ENCODE results near the gene COG8.
A peak's percentile ranks its signal among the peaks of the same experiment; 100 is the strongest.
"Not testable (repeated sequence)": the region's sequence is repeated elsewhere in the genome, so short reads cannot be mapped to it uniquely, and the experiment has no call there.

COG8 gene

DNA sequence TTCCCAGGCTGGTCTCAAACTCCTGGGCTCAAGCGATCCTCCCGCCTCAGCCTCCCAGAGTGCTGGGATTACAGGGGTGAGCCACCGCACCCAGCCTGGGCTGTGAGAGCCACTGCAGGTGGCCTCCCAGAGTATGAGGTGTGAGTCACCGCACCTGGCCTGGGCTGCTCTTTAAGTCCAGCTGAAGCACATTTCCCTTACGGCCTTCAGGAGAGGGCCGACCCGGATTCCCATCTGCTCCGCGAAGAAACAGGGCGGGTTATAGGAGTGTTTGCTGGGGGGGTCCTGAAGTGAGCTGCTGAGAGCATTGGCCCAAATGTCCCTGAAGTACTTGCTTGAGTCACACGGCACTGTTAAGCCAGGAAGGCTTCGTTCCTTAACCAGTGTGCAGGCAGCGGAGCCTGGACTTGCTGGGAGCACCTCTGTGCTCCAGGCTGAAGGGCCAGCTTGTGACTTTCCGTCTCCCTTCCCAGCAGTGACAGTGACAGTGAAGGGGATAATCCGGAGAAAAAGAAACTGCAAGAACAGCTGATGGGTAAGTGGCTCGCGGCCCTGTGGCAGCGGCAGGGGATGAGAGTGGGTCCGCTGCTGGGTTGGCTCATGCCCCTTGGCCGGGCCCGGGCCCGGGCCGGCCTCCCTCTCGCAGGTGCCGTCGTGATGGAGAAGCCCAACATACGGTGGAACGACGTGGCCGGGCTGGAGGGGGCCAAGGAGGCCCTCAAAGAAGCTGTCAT is 21.0 kb downstream of the COG8 start:
- DNase-seq, result no peak

DNA sequence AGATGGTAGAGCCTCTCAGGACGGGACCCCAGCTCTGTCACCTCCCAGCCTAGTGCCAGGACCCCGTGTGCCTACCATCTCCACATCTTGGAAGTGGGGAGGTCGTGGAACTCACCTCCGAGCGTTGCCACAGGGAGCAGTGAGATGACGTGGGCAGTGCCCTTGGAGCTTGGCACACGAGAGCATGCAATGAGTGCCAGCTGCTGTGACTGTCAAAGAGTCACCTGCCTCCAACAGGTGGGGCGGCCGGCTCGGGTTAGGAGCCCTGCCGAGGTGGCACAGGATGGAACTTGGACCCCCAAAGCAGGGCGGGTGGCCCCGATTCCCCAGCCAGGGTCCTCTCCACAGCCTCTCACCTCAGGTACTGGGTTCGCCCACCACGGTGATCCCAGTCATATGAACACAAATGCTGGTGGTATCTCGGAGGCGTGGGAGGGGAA is 22.7 kb downstream of the COG8 start:
- no peak for DNase-seq

DNA sequence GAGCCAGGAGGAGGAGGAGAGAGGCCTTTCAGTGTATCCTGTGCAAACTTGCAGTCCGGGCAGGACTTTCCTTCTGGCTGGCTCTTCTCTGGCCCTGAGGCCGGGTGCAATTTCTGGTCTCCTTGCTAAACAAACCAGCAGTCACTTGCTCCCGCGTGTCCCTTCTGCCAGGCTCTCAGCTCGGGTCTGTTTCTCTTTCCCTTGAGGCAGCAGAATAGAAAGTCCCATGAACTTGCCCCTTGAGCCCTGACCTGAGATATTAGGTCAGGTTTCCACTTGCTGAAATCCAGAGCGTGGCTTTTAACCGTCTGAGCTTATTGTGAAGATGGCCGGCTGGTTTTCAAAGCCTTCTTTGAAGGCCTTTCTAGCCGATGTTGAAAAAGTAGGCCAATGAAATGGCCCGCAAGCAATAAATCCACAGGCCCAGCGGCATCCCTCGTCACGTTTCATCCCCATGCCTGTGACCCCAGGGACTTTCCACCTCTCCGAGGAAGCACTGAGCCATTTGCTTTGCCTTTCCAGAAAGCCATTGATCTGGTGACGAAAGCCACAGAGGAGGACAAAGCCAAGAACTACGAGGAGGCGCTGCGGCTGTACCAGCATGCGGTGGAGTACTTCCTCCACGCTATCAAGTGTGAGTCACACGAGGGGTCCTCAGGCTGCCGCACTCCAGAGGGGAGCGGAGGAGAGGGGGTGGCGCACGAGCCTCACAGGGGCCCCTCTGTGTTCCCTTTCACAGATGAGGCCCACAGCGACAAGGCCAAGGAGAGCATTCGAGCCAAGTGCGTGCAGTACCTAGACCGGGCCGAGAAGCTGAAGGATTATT is 23.7 kb downstream of the COG8 start:
- DNase-seq, result no peak

DNA sequence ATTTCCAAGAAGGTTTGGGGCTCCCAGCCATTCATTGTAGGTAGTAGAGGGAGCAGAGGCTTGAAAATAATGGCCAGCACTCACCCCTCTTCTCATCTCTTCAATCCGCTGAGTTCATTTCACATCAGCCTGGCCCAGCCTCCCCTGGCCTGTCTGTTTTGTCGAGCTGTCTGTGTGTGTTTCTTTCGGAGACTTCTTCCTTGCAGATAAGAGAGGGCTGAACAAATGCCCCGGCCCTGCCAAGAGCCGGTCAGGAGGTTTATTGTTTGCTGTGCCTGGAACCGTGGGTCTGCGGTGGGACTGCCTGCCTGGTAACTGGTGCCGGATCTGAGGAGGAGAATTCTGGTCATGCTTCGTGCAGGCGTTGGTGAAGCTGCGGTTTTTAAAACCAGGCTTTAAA is 24.8 kb downstream of the COG8 start:
- no peak for DNase-seq

DNA sequence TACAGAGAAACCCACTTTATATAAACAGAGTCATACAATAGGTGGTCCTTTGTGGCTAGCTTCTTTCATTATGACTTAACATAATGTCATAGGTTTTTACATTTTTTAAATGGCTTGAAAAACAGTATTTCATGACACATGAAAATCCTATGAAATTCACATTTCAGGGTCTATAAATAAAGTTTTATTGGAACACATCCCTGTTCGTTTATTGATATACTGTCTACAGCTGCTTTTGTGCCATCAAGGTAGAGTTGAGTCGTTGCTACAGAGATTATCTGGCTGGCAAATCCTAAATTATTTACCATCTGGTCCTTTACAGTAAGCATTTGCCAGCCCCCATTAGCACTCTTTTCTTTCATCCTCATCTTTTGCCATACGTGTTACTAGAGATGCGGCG is 25.9 kb downstream of the COG8 start:
- DNase-seq, result no peak

DNA sequence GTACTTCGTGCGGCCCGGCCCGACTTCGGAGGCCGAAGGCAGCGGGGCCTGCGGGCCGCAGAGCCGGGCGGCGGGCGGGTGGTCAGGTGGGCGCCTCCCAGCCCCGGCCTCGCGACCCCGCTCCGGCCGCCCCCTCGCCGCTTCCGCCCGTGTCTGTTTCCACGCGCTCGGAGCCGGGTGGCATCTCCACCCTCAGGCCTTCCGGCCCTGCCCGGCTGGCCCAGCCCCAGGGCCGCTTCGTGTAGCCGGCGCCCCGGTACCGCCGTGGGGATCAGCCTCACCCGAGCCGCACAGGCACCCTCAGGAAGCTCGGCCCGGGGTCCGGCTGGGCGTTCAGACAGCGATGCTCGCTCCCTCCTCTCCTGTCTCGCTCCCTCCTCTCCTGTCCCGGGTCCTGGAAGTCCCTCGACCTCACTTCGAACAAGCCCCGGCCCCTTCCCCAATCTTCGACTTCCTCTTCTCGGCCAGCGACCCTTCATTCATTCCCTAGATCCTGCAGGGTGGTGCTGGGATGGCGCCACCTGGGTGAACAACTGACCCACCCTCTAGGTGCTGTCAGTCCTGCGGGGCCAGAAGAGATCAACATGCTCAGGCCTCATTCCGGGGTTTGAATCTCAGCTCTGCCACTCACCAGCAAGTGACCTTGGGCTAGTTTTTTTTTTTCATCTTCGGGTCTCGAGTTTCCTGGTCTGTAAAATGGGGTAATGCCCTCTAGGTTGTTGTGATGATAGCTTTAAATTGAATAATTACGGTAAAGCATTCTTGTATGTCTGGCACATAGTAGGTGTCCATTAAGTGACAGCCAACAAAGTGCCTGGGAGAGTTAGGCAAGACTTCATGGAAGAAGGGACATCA is 27.6 kb downstream of the COG8 start:
- DNase-seq, result peak; percentile 29

DNA sequence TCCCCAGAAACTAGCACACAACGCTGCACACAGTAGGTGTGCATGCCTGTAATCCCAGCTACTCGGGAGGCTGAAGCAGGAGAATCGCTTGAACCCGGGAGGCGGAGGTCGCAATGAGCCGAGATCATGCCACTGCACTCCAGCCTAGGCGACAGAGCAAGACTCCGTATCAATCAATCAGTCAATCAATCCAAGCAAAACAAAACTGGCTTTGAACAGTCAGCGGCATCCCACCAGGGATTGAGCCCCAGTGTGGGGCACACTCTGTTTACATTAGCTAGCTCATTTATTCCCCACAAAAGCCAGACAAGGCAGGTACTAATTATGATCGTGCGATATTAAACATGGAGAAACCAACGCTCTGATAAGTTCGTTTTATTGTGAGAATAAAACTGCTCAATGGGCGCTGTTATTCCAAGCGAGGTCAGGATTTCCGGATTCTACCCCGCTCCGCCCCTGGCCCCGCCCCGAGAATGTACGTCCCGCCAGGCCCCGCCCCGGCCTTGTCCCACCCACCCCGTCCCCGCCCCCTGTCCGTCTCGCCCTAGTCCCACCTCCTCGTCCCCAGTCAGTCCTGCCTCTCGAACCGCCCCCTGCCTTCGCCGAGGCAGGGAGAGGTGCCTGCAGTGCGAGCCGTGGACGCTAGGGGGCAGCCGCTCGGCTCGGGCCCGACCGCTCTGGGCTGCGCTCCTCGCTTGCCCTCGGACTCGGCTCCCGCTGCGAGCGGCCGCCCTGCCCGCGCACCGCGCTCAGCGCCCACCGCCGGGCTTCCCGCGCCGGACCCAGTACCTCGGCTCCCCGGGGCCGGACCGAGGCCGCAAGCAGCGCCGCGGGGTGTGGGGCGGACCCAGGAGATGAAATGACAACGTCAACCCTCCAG is 28.5 kb downstream of the COG8 start, which contains the start of gene VPS4A:
TSS of gene VPS4A (plus strand) at position 698 of the 880 bp plus-strand sequence. CDS start at position 860, 162 bp downstream.
- DNase-seq, result peak; percentile 97

DNA sequence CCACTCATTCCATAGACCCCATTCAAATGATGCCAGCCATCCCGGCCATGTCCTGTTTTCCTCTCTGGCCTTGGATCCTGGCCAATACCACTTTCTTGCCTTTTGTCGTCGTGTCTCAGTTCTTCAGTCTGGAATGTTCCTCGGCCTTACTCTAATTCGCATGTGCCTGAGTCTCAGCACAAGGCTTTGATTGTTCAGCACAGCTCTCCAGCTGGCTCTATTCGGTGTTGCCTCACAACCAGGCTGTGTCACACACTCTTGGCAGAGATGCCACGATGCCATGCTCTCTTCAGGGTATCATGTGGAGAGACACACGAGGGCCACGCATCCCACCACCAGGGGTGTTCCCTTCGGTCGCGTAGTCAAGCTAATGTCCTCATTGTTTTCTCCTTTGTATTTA is 30.0 kb downstream of the COG8 start:
- no peak for DNase-seq

DNA sequence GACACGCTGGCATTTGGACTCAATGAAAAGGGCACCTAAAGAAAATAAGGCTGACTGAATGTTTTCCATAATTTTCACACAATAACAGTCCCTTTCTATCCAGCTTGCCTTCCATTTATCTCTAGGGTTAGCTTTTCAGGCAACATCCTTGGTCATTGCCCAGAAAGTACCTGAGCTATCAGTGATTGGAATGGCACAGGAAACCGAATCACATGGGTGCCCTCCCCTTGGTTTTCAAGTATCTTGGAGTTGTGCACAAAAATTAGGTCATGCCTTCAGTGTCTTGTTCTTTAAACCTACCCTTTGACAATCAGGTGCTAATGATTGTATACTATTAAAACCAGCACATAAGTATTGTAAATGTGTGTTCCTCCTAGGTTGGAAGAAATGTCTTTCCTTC is 31.5 kb downstream of the COG8 start:
- DNase-seq, result no peak

DNA sequence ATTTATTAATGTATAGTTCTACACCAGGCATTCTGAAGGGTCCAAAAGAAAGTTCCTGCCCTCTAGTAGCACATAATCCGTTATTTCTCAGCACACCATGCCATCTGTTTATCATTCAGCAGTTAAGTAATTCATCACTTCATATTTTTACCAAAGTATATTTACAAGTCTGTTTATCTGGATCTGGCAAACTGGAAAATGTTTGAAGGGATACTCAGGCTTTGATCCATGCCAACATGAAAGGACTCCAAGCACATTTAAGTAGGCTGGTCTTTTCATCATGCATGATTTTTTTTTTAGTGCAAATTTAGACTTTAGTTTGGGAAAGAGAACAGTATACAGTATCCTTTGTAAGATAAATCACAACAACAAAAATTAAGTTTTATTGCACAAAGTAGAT is 32.3 kb downstream of the COG8 start:
- DNase-seq, result no peak

DNA sequence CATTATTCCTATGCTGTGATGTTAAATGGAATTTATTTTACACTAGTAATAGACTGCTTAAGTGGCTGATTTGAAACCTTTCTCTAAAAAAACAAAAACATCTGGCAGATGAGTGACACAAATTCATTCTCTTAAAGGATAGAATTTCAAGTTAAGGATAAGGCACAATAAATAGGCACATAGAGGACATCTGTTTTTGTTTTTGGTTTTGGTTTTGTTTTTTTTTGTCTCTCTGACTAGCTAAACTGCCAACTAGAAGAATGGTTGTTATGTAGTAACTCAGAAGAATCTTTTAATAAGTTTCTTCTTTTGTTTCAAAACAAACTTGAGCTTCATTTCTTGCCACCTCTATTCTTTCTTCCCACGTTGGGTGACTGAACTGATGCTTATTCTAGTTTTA is 33.3 kb downstream of the COG8 start:
- DNase-seq, result no peak

DNA sequence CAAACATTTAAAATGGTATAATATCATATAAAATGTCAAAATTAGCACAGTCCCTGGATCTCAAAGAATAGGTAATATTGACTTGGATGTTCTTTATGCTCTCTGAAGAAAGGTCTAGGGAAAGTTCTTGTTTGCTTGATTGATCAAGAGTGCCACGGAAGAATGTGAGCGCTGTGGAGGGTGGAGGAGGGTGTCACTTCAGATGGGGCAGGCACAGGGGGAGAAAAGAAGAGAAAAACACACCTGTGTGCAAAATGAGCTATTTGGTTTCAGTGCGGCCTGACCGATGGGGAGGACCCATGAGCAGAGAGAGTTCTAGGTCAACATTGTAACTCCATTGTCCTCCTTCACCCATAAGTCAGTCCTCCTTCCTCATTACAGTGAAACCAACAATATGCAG is 37.1 kb downstream of the COG8 start:
- DNase-seq, result no peak

DNA sequence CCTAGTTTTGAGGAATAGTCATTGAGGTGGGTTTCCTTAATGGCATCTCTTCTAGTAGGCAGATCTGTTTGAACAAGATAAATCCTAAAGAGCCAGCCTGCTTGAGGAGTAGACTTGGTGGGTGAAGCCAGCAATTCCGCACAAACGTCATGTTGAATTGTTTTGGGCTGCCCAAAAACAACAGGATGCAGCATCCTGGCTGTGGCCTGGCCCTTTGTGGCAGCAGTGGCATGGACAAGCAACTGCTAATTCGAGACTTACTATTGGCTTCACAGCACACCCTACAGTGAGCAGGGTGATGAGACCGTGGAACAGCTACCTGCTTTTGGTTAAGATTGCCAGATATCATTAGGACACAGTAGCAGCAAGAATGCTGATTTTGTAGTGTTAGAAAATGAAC is 37.5 kb downstream of the COG8 start:
- DNase-seq, result no peak

DNA sequence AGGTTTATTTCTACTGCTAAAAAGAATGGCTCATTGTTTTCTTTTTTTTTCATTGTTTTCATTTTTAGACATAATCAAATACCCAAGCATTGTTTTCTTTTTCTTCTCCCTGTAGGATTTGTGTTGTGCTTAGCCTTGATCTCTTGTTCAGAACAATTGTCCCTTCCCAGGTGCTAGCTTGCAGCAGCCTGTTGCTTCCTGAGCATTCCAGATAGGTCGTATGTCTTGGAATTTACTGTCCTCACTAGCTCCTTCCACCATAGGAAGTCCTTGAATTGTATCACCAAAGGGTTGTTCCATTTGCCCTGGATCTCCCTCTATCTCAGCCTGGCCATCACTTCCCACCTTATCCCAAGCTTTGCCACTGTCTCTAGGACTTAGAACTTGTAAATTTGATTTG is 38.2 kb downstream of the COG8 start:
- DNase-seq, result no peak

DNA sequence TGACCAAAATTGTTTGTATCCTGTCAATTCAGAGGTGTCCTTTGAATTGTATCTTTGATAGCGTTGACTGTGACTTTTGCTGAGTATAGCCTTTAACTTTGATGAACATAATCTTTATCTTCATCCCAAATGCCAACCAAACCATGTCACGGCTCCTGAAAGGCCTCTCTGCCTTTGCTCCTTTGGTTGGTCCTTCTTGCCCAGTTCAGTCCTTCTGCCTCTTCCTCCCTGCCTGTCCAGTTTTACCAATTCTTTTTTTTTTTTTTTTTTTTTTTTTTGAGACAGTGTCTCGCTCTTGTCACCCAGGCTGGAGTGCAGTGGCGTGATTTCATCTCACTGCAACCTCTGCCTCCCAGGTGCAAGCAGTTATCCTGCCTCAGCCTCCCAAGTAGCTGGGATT is 41.1 kb downstream of the COG8 start:
- DNase-seq, result no peak

DNA sequence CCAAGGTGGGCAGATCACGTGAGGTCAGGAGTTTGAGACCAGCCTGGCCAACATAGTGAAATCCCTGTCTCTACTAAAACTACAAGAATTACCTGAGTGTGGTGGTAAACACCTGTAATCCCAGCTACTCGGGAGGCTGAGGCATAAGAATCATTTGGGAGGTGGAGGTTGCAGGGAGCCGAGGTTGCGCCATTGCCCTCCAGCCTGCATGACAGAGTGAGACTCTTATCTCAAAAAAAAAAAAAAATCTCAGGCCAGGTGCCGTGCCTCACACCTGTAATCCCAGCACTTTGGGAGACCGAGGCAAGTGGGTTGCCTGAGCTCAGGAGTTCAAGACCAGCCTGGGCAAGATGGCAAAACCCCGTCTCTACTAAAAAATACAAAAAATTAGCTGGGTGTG is 42.6 kb downstream of the COG8 start:
- not testable (repeated sequence) for DNase-seq

DNA sequence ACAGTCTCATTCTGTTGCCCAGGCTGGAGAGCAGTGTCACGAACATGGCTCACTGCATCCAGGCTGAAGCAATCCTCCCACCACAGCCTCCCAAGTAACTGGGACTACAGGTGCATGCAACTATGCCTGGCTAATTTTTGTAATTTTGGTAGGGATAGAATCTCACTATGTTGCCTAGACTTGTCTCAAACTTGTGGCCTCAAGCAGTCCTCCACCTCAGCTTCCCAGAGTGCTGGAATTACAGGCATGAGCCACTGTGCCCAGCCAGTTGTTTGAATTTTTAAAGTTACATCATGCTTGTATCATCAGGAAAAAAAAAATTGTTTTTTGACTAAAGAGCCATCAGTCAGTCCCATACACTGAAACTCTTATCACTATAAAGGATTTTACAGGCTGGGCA is 45.3 kb downstream of the COG8 start:
- no peak for DNase-seq

DNA sequence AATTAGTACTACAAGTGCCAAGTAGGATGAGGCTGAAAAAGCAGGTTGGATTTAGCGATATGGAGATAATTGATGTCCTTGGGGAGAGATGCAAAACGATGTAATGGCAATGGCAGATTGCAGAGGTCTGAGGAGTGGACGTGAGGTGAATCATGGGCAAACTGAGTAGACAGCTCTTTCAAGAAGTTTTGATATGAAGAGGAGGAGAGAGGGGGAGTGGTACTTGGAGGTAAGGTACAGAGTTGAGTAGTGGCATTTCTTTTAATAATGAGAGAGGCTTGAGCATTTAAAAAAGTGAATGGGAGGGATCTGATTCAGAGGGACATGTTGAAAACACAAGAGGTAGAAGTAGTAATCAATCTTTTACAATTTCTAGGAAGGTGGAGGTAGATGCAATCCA is 46.0 kb downstream of the COG8 start:
- DNase-seq, result no peak

DNA sequence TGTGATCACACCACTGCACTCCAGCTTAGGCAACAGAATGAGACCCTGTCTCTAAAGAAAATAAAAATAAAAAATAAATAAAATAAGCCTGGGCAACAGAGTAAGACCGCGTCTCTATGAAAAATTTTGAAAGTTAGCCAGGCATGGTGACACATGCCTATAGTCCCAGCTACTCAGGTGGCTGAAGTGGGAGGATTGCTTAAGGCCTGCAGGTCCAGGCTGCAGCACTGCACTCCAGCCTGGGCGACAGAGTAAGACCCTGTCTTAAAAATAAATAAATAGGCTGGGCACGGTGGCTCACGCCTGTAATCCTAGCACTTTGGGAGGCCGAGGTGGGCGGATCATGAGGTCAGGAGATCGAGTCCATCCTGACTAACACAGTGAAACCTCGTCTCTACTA is 47.7 kb downstream of the COG8 start:
- not testable (repeated sequence) for DNase-seq

DNA sequence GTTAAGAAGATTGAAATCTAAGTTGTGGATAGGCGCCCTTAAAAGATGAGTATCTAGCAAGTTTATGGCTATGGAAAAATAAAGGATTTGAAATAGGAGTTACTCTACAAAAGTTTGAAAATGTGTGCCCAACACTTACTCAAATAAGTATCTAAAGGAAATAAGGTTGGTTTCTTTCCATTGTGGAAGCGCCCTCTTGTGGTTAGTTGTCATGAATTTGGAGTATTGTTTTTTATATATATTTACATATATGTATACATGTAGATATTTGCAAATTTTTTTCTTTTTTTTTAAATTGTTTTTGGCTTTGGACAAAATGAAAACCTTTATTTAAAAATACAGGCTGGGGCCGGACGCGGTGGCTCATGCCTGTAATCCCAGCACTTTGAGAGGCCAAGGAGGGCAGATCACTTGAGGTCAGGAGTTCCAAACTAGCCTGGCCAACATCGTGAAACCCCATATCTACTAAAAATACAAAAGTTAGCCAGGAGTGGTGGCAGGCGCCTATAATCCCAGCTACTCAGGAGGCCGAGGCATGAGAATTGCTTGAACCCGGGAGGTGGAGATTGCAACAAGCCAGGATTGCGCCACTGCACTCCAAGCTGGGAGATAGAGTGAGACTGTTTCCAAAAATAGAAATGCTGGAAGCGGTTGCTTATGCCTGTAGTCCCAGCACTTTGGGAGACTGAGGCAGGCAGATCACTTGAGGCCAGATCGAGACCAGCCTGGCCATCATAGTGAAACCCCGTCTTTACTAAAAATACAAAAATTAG is 52.2 kb downstream of the COG8 start:
- DNase-seq, result peak; percentile 40

DNA sequence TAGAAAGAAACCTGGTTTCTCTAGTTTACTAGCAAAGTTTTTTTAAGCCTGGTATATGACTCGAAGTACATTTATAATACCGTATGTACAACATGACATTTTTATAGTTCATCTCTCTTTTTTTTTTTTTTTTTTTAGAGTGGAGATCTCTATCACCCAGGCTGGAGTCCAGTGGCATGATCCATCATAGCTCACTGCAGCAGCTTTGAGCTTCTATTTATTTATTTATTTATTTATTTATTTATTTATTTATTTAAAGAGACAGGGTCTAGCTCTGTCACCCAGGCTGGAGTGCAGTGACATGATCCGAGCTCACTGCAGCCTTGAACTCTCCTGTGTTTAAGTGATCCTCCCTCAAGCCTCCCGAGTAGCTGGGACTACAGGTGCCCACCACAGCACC is 54.1 kb downstream of the COG8 start:
- DNase-seq, result no peak

DNA sequence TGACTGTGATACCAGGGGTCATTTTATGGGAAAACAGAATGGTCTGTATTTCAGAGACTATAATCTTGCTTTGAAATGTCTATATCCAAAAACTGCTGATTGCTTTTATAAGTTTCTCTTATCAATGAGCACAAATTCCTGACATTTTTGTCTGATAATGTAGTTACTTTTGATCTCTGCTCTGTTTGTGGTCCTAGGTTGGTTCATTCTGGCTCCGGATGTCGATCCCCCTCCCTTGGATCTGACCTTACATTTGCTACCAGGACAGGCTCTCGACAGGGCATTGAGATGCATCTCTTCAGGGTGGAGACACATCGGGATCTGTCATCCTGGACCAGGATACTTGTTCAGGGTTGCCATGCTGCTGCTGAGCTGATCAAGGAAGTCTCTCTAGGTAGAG is 55.5 kb downstream of the COG8 start:
- DNase-seq, result no peak
